Tibial nerve (tissue), 4 donors: ENCODE data around the gene NOTCH2. TPM values are rescaled to one million over a fixed set of nuclear protein-coding genes. Genes with fewer than 3 reads are reported as not detected.
A peak's percentile ranks its signal among the peaks of the same experiment; 100 is the strongest.

Experiments
- DNase-seq, 2 donors: peaks; one replicate each; pipeline ENCODE4 v3.0.0-alpha.2; 2019; ENCODE audit warnings: low spot score in 2 of 2
- H3K27ac ChIP-seq, 4 donors: fragments of 200-600 bp; sonication (generic) in 3 of 4; one replicate each; pipeline ENCODE4 v1.5.1; 2017 to 2019; ENCODE audit warnings: mild to moderate bottlenecking in 1 of 4
- H3K27me3 ChIP-seq, 2 donors: fragments of 200-600 bp; sonication (generic) in 1 of 2; one replicate each; pipeline versions ENCODE4 v1.5.1 to v1.6.0; 2017 to 2019
- H3K36me3 ChIP-seq, 3 donors: fragments of 200-600 bp; sonication (generic); one replicate each; pipeline ENCODE4 v1.5.1; 2018 to 2019
- H3K4me1 ChIP-seq, 4 donors: fragments of 200-600 bp; sonication (generic) in 3 of 4; one replicate each; pipeline ENCODE4 v1.5.1; 2017 to 2019
- H3K4me3 ChIP-seq, 4 donors: fragments of 200-600 bp; sonication (generic) in 3 of 4; one replicate each; pipeline ENCODE4 v1.5.1; 2017 to 2019; ENCODE audit warnings: mild to moderate bottlenecking in 1 of 4, moderate library complexity in 1 of 4
- H3K9me3 ChIP-seq, 4 donors: fragments of 200-600 bp; sonication (generic) in 3 of 4; one replicate each; pipeline ENCODE4 v1.5.1; 2017 to 2019
- CTCF ChIP-seq, 5 experiments: fragments of 200-600 bp in 3 of 5; fragments of 450-650 bp in 2 of 5; sonication (generic) in 3 of 5; IDR thresholded peaks; one replicate each; pipeline ENCODE4 v1.5.1; 2016 to 2019; ENCODE audit warnings: antibody characterized with exemption in 5 of 5, mild to moderate bottlenecking in 3 of 5, moderate library complexity in 2 of 5
- EP300 ChIP-seq, 2 donors: sonication (generic); formaldehyde crosslinking; IDR thresholded peaks; one replicate each; pipeline ENCODE4 v1.6.1; 2017; ENCODE audit warnings: antibody characterized with exemption in 2 of 2, mild to moderate bottlenecking in 1 of 2
- POLR2A ChIP-seq, 2 donors: fragments of 450-650 bp; IDR thresholded peaks; one replicate each; pipeline ENCODE4 v1.6.1; 2017; ENCODE audit warnings: antibody characterized with exemption in 2 of 2, mild to moderate bottlenecking in 2 of 2, moderate library complexity in 2 of 2
- WGBS, 2 donors: methylation state at CpG; one replicate each; pipeline ENCODE4 v1.1.5; 2018; 5-methylcytosine and 5-hydroxymethylcytosine counted together
- total RNA-seq, 4 donors: library from RNA; depleted of rRNA; stranded (reverse); fragments of >200 nt; gene quantifications; one replicate each; pipeline ENCODE4 v1.1.0, GENCODE V29; 2016

Gene NOTCH2
- total RNA-seq, 4 donors from 2014 or later = 86.7 to 110 (median 106) TPM

DNA sequence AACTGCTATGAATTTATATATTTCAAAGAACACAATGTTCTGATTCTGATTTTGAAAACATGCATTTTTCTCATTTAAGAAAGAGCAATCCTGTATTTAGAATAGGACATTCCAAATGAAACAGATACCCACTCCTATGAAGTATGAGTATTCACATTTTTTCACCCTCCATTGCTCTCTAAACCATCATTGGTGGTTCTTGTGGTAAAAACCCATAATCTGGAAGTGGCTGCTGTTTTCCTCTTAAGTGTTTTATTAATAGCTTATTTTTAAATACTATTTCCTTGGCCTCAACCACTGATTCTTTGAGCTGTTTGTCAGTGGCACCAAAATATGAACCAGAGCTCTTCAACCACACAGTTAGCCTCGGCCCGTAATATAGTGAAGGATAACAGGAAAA, 113.2 kb downstream of the NOTCH2 start:
- no peak overlapping the region for H3K4me3 ChIP-seq
- peak overlapping the region in 2 of 4 donors; percentile 47 to 58 for H3K27ac ChIP-seq
- peaks cover 0 to 39% (median 5%) of the 10 kb centered on the region in 3 donors for H3K36me3 ChIP-seq
- peaks cover 0 to 72% (median 22%) of the 10 kb centered on the region in 4 donors for H3K4me1 ChIP-seq
- no peak for DNase-seq
- WGBS, 2 donors = 72 to 86% methylated on average over 2 of the region's 2 CpGs
- H3K27me3 ChIP-seq = no peaks in the 10 kb centered on the region
- H3K9me3 ChIP-seq = no peaks in the 10 kb centered on the region
- TF ChIP-seq POLR2A (IDR thresholded peaks at IDR 0.05) (no peak), EP300 (IDR thresholded peaks at IDR 0.05) (no peak), CTCF (IDR thresholded peaks at IDR 0.05) (no peak)

- peak overlapping the region in 2 of 4 donors; percentile 7 to 31 for H3K27ac ChIP-seq
- TF ChIP-seq CTCF (IDR thresholded peaks at IDR 0.05) = no peak
- TF ChIP-seq EP300 (IDR thresholded peaks at IDR 0.05) = no peak
- no peak for DNase-seq
- H3K4me3 ChIP-seq = no peak overlapping the region
- H3K36me3 ChIP-seq = peaks cover 0 to 54% (median 5%) of the 10 kb centered on the region in 3 donors
- no peaks in the 10 kb centered on the region for H3K27me3 ChIP-seq
- no peaks in the 10 kb centered on the region for H3K9me3 ChIP-seq
- H3K4me1 ChIP-seq = peaks cover 0 to 56% (median 12%) of the 10 kb centered on the region in 4 donors
- 78 to 79% methylated on average over 9 of the region's 9 CpGs for WGBS, 2 donors
These were observed 114.7 kb downstream of the NOTCH2 start for GRCh38 chr1:119954476-119955422.

GRCh38 chr1:119953266-119953998, 116.0 kb downstream of the NOTCH2 start:
- H3K27me3 ChIP-seq = no peaks in the 10 kb centered on the region
- H3K27ac ChIP-seq = no peak overlapping the region
- no peak for DNase-seq
- H3K36me3 ChIP-seq = peaks cover 0 to 64% (median 5%) of the 10 kb centered on the region in 3 donors
- no peak overlapping the region for H3K4me3 ChIP-seq
- H3K4me1 ChIP-seq = peaks cover 0 to 49% (median 6%) of the 10 kb centered on the region in 4 donors
- no peaks in the 10 kb centered on the region for H3K9me3 ChIP-seq
- WGBS, 2 donors = 88 to 94% methylated on average over 5 of the region's 5 CpGs
- no peak for TF ChIP-seq CTCF (IDR thresholded peaks at IDR 0.05)
- TF ChIP-seq POLR2A (IDR thresholded peaks at IDR 0.05) = no peak
- no peak for TF ChIP-seq EP300 (IDR thresholded peaks at IDR 0.05)

DNA sequence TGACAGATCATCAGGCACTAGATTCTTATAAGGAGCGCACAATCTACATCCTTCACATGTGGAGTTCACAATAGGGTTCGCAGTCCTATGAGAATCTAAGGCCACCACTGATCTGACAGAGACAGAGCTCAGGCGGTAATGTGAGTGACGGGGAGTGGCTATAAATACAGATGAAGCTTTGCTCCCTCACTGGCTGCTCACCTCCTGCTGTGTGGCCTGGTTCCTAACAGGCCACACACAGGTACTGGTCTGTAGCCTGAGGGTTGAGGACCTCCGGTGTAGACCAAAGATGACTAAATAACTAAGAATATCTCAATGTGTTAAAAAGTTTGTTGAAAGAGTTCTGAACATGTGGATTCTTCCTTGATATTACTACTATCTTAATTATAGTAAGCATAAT, 117.0 kb downstream of the NOTCH2 start:
- no peak for DNase-seq
- Histone ChIP-seq H3K4me3 (no peak overlapping the region), H3K9me3 (no peaks in the 10 kb centered on the region), H3K27ac (no peak overlapping the region), H3K27me3 (no peaks in the 10 kb centered on the region), H3K36me3 (peaks cover 0 to 71% (median 5%) of the 10 kb centered on the region in 3 donors), H3K4me1 (peaks cover 0 to 49% (median 0%) of the 10 kb centered on the region in 4 donors)
- TF ChIP-seq EP300 (IDR thresholded peaks at IDR 0.05) (no peak), CTCF (IDR thresholded peaks at IDR 0.05) (no peak), POLR2A (IDR thresholded peaks at IDR 0.05) (no peak)
- 93 to 98% methylated on average over 5 of the region's 5 CpGs for WGBS, 2 donors
